ENCODE data around the gene SLC25A29.

The SLC25A29 gene

DNA sequence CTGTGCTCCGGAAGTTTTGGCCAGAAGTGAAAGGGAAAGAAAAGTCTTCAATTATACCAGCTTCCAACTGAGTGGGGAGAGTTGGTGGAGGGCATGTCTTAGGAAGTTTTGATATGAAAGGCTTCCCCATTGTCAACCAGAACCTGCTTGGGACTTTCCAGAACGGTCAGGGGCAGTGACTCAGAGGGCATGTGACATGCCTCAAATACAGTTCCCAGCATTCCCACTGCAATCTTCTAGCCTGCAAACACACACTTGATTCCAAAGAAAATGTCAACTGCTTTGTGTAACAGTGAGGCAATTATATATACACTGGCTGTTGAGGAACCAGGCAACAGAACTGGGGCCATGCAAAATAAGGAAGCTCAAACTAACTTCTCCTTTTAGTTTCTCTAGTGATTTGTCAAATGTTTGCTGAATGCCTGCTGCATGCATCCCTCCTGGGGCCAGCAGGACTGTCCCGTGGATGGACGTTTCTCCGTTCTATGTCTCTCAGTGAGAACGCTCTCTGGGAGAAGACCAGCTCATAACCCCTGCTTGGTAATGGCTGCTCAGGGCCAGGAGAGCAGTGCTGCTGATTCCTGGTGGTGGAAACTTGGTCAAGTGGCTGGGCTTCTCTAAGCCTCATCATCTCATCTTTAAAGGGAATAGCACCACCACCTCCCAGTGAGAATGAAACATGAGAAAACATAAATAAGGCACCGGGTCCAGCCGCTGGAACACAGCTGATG is 35.2 kb upstream of the SLC25A29 start:
- Histone ChIP-seq H3K9ac (ENCODE audit: low read length) (no peak overlapping the region), H3K4me3 (ENCODE audit: low read length) (no peak overlapping the region), H3K36me3 (ENCODE audit: control insufficient read depth, insufficient read depth, low read length) (peaks cover 3% of the 10 kb centered on the region), H3K9me3 (ENCODE audit: control insufficient read depth, low read length) (no peaks in the 10 kb centered on the region), H3K4me1 (ENCODE audit: control insufficient read depth, insufficient read depth, low read length) (peaks cover 15% of the 10 kb centered on the region), H3K27me3 (ENCODE audit: control insufficient read depth, insufficient read depth, low read length) (no peaks in the 10 kb centered on the region)

DNA sequence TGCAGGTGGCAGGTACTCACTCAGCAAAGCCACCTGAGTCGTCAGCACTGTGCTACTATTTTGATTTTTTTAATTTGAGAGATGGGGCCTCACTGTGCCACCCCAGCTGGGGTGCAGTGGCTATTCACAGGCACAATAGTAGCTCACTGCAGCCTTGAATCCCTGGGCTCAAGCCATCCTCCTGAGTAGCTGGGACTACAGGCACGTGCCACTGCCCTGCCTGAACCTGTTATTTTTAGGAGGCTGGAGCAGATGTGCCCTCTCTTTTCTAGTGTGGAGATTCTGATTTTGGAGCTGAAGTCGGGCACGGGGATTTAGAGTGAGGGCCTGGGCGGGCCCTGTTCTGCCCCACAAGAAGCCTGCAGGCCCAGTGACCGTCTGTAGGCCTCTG is 34.2 kb upstream of the SLC25A29 start:
- Histone ChIP-seq H3K4me3 (ENCODE audit: low read length) (no peak overlapping the region), H3K27me3 (ENCODE audit: control insufficient read depth, insufficient read depth, low read length) (no peaks in the 10 kb centered on the region), H3K4me1 (ENCODE audit: control insufficient read depth, insufficient read depth, low read length) (peaks cover 15% of the 10 kb centered on the region), H3K9ac (ENCODE audit: low read length) (no peak overlapping the region), H3K9me3 (ENCODE audit: control insufficient read depth, low read length) (no peaks in the 10 kb centered on the region), H3K36me3 (ENCODE audit: control insufficient read depth, insufficient read depth, low read length) (no peaks in the 10 kb centered on the region)

GRCh38 chr14:100339766-100340422 is 33.6 kb upstream of the SLC25A29 start:
- Histone ChIP-seq H3K36me3 (ENCODE audit: control insufficient read depth, insufficient read depth, low read length) (no peaks in the 10 kb centered on the region), H3K9ac (ENCODE audit: low read length) (no peak overlapping the region), H3K4me1 (ENCODE audit: control insufficient read depth, insufficient read depth, low read length) (peaks cover 15% of the 10 kb centered on the region), H3K9me3 (ENCODE audit: control insufficient read depth, low read length) (no peaks in the 10 kb centered on the region), H3K27me3 (ENCODE audit: control insufficient read depth, insufficient read depth, low read length) (no peaks in the 10 kb centered on the region), H3K4me3 (ENCODE audit: low read length) (no peak overlapping the region)

DNA sequence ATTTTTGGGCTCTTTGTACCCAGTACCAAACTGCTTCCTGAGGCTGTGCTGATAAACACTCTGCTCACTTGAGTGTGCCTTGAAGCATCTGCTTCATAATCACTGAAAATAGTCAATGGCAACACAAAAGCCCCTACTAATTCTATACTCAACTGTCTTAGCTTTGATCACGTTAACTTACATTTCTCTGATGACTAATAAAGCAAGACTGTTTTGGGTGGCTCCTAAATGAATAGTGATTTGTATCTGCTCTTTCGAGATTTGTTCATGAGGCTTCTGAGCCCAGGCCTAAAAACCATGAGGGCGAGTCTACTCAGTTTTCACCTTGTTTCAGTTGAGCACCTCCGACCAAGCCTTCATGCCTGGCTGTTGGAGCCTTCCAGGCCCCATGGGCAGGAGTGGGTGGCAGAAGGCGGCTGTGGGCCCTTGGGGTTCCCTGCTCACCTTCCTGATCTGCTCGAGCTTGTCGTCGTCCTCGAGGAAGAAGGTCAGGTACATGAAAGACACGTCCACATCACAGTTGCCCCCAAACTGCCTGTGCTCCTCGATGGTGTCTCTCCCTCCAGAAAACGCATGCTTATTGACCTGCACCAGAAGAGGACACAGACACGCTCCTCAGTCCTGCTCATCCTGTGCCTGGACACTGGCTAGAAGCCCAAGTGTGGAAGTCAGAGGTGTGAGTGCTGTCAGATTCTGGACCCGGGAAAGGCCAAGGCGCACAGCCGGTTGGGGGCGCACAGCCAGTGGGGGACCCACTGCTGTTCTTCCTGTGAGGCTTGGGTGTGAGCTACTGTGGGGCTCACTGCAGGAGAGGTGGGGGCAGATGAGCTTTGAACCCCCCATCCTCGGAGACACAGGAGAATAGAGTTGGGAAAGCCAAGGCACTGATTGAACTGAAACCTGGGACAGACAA is 30.6 kb upstream of the SLC25A29 start:
- Histone ChIP-seq H3K4me1 (ENCODE audit: control insufficient read depth, insufficient read depth, low read length) (peaks cover 10% of the 10 kb centered on the region), H3K4me3 (ENCODE audit: low read length) (no peak overlapping the region), H3K36me3 (ENCODE audit: control insufficient read depth, insufficient read depth, low read length) (no peaks in the 10 kb centered on the region), H3K27me3 (ENCODE audit: control insufficient read depth, insufficient read depth, low read length) (no peaks in the 10 kb centered on the region), H3K9ac (ENCODE audit: low read length) (no peak overlapping the region), H3K9me3 (ENCODE audit: control insufficient read depth, low read length) (no peaks in the 10 kb centered on the region)

GRCh38 chr14:100334904-100335303 is 28.7 kb upstream of the SLC25A29 start:
- H3K9ac ChIP-seq (ENCODE audit: low read length), result no peak overlapping the region
- H3K36me3 ChIP-seq (ENCODE audit: control insufficient read depth, insufficient read depth, low read length), result no peaks in the 10 kb centered on the region
- no peaks in the 10 kb centered on the region for H3K9me3 ChIP-seq (ENCODE audit: control insufficient read depth, low read length)
- no peak overlapping the region for H3K4me3 ChIP-seq (ENCODE audit: low read length)
- no peaks in the 10 kb centered on the region for H3K27me3 ChIP-seq (ENCODE audit: control insufficient read depth, insufficient read depth, low read length)
- H3K4me1 ChIP-seq (ENCODE audit: control insufficient read depth, insufficient read depth, low read length), result no peaks in the 10 kb centered on the region

DNA sequence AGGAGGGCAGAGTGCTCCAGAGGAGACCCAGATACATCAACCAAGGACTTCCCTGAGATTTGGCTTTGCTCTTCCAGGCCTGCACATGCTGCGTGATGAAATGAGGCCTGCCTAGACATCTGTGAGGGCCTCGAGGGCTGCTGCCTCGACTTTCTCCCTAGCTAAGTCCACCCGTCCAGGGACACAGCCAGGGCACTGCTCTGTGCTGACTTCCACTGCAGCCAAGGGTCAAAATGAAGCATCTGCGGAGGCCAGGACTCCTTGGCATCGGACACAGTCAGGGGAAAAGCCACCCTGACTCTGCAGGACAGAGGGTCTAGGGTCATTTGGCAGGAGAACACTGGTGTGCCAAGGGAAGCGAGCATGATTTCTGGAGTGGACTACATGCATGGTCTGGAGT is 27.6 kb upstream of the SLC25A29 start:
- no peaks in the 10 kb centered on the region for H3K9me3 ChIP-seq (ENCODE audit: control insufficient read depth, low read length)
- no peak overlapping the region for H3K9ac ChIP-seq (ENCODE audit: low read length)
- no peak overlapping the region for H3K4me3 ChIP-seq (ENCODE audit: low read length)
- H3K4me1 ChIP-seq (ENCODE audit: control insufficient read depth, insufficient read depth, low read length), result no peaks in the 10 kb centered on the region
- no peaks in the 10 kb centered on the region for H3K27me3 ChIP-seq (ENCODE audit: control insufficient read depth, insufficient read depth, low read length)
- H3K36me3 ChIP-seq (ENCODE audit: control insufficient read depth, insufficient read depth, low read length), result no peaks in the 10 kb centered on the region

- no peaks in the 10 kb centered on the region for H3K9me3 ChIP-seq (ENCODE audit: control insufficient read depth, low read length)
- H3K4me1 ChIP-seq (ENCODE audit: control insufficient read depth, insufficient read depth, low read length), result peaks cover 3% of the 10 kb centered on the region
- no peaks in the 10 kb centered on the region for H3K27me3 ChIP-seq (ENCODE audit: control insufficient read depth, insufficient read depth, low read length)
- no peak overlapping the region for H3K4me3 ChIP-seq (ENCODE audit: low read length)
- no peaks in the 10 kb centered on the region for H3K36me3 ChIP-seq (ENCODE audit: control insufficient read depth, insufficient read depth, low read length)
- no peak overlapping the region for H3K9ac ChIP-seq (ENCODE audit: low read length)
Observed at GRCh38 chr14:100333311-100333710, 27.1 kb upstream of the SLC25A29 start.

DNA sequence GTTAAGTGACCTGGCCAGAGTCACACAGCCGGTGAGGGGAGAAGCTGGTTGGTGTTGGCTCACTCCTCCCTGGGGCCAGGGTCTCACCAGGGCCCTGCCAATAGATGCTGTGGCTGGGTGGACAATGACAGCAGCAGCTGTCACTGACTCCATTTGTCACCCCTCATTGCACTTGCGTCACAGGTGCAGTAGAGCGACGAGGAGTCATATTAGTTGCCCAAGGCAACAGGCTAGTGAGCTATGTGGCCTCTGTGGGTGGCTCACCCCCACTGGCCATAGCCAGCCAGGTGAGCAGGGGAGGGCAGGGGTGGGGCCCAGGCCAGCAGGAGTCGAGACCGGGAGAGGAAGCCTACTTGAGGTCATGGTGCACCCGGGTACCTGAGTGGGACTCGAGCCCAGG is 26.6 kb upstream of the SLC25A29 start:
- Histone ChIP-seq H3K9me3 (ENCODE audit: control insufficient read depth, low read length) (no peaks in the 10 kb centered on the region), H3K9ac (ENCODE audit: low read length) (no peak overlapping the region), H3K27me3 (ENCODE audit: control insufficient read depth, insufficient read depth, low read length) (no peaks in the 10 kb centered on the region), H3K4me3 (ENCODE audit: low read length) (no peak overlapping the region), H3K36me3 (ENCODE audit: control insufficient read depth, insufficient read depth, low read length) (no peaks in the 10 kb centered on the region), H3K4me1 (ENCODE audit: control insufficient read depth, insufficient read depth, low read length) (peaks cover 4% of the 10 kb centered on the region)

DNA sequence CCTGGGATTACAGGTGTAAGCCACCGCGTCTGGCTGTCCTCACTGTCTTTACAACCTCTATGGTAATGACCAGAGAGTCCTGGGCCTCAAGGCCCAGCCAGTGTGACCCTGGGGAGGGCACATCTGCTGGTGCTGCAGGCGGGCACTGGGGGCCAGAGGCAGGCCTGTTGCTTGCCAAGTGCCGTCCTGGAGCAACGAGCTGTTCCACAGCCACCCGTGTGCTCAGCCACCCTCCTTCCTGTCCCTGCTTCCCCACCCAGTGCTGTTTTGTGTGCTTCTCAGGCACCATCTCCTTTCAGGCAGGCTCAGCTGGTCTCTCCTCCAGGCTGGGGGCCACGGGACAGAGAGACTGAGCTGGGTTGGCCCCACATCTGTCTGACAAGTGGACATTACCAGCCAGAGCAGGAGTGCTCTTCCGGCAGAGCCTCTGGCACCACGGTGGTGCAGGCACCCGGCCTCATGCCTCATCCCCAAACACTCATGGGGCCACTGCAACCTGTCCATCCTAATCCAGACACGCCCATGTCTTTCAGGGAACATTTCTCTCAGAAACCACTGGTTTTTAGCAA is 25.9 kb upstream of the SLC25A29 start:
- Histone ChIP-seq H3K4me1 (ENCODE audit: control insufficient read depth, insufficient read depth, low read length) (peaks cover 4% of the 10 kb centered on the region), H3K27me3 (ENCODE audit: control insufficient read depth, insufficient read depth, low read length) (no peaks in the 10 kb centered on the region), H3K9me3 (ENCODE audit: control insufficient read depth, low read length) (no peaks in the 10 kb centered on the region), H3K4me3 (ENCODE audit: low read length) (no peak overlapping the region), H3K9ac (ENCODE audit: low read length) (no peak overlapping the region), H3K36me3 (ENCODE audit: control insufficient read depth, insufficient read depth, low read length) (no peaks in the 10 kb centered on the region)

- H3K4me1 ChIP-seq (ENCODE audit: control insufficient read depth, insufficient read depth, low read length), result peaks cover 4% of the 10 kb centered on the region
- no peaks in the 10 kb centered on the region for H3K9me3 ChIP-seq (ENCODE audit: control insufficient read depth, low read length)
- H3K36me3 ChIP-seq (ENCODE audit: control insufficient read depth, insufficient read depth, low read length), result no peaks in the 10 kb centered on the region
- no peaks in the 10 kb centered on the region for H3K27me3 ChIP-seq (ENCODE audit: control insufficient read depth, insufficient read depth, low read length)
- H3K9ac ChIP-seq (ENCODE audit: low read length), result no peak overlapping the region
- no peak overlapping the region for H3K4me3 ChIP-seq (ENCODE audit: low read length)
Observed at GRCh38 chr14:100330388-100330931, 24.2 kb upstream of the SLC25A29 start.

GRCh38 chr14:100330007-100330344 is 23.7 kb upstream of the SLC25A29 start:
- Histone ChIP-seq H3K4me1 (ENCODE audit: control insufficient read depth, insufficient read depth, low read length) (peaks cover 4% of the 10 kb centered on the region), H3K27me3 (ENCODE audit: control insufficient read depth, insufficient read depth, low read length) (no peaks in the 10 kb centered on the region), H3K36me3 (ENCODE audit: control insufficient read depth, insufficient read depth, low read length) (no peaks in the 10 kb centered on the region)

More at GRCh38 chr14:100330007-100330344, 23.7 kb upstream of the SLC25A29 start:
- no peak overlapping the region for H3K4me3 ChIP-seq (ENCODE audit: low read length)
- H3K9ac ChIP-seq (ENCODE audit: low read length), result no peak overlapping the region
- no peaks in the 10 kb centered on the region for H3K9me3 ChIP-seq (ENCODE audit: control insufficient read depth, low read length)
